Measurements from ENCODE around the gene STIMATE. TPM values are rescaled to one million over a fixed set of nuclear protein-coding genes. Genes with fewer than 3 reads are reported as not detected.

Gene STIMATE
- polyA plus RNA-seq, 1 experiment, result 10.0 TPM

- H3K27me3 ChIP-seq (ENCODE audit: control insufficient read depth, insufficient read depth, low read length), result no peaks in the 10 kb centered on the region
- ChIA-PET POLR2A (no interaction called here), CTCF (no interaction called here)
- TF ChIP-seq, protein P1, sequence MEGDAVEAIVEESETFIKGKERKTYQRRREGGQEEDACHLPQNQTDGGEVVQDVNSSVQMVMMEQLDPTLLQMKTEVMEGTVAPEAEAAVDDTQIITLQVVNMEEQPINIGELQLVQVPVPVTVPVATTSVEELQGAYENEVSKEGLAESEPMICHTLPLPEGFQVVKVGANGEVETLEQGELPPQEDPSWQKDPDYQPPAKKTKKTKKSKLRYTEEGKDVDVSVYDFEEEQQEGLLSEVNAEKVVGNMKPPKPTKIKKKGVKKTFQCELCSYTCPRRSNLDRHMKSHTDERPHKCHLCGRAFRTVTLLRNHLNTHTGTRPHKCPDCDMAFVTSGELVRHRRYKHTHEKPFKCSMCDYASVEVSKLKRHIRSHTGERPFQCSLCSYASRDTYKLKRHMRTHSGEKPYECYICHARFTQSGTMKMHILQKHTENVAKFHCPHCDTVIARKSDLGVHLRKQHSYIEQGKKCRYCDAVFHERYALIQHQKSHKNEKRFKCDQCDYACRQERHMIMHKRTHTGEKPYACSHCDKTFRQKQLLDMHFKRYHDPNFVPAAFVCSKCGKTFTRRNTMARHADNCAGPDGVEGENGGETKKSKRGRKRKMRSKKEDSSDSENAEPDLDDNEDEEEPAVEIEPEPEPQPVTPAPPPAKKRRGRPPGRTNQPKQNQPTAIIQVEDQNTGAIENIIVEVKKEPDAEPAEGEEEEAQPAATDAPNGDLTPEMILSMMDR (IDR thresholded peaks at IDR 0.05; ENCODE audit: low read depth, low read length), result no peak
- H3K27ac ChIP-seq (ENCODE audit: low read depth, low read length), result no peak overlapping the region
- no peak overlapping the region for H3K4me3 ChIP-seq (ENCODE audit: low read depth, low read length)
- no peaks in the 10 kb centered on the region for H3K9me3 ChIP-seq (ENCODE audit: control insufficient read depth, insufficient read depth, low read length)
- no peak for DNase-seq (ENCODE audit: low read depth, low spot score)
Observed at GRCh38 chr3:52856666-52857065, 40.7 kb downstream of the STIMATE start.

GRCh38 chr3:52854013-52854412 lies 43.3 kb downstream of the STIMATE start:
- TF ChIP-seq, protein P1 (IDR thresholded peaks at IDR 0.05; ENCODE audit: low read depth, low read length), result no peak
- H3K9me3 ChIP-seq (ENCODE audit: control insufficient read depth, insufficient read depth, low read length), result no peaks in the 10 kb centered on the region
- no peaks in the 10 kb centered on the region for H3K27me3 ChIP-seq (ENCODE audit: control insufficient read depth, insufficient read depth, low read length)
- H3K4me3 ChIP-seq (ENCODE audit: low read depth, low read length), result no peak overlapping the region
- POLR2A ChIA-PET, result no interaction called here
- peak overlapping the region; percentile 12 for H3K27ac ChIP-seq (ENCODE audit: low read depth, low read length)
- CTCF ChIA-PET, result interaction anchor here (3.3 kb wide), 1 partner anchor 81 kb away, joined by 21 read pairs; no protein-coding TSS in a partner anchor
- DNase-seq (ENCODE audit: low read depth, low spot score), result no peak

- TF ChIP-seq, protein P1 (IDR thresholded peaks at IDR 0.05; ENCODE audit: low read depth, low read length), result no peak
- Histone ChIP-seq H3K4me3 (ENCODE audit: low read depth, low read length) (no peak overlapping the region), H3K27ac (ENCODE audit: low read depth, low read length) (no peak overlapping the region), H3K27me3 (ENCODE audit: control insufficient read depth, insufficient read depth, low read length) (no peaks in the 10 kb centered on the region), H3K9me3 (ENCODE audit: control insufficient read depth, insufficient read depth, low read length) (no peaks in the 10 kb centered on the region)
- POLR2A ChIA-PET, result interaction anchor here (0.5 kb wide), 1 partner anchor 12 kb away, joined by 3 read pairs; no protein-coding TSS in a partner anchor
- CTCF ChIA-PET, result interaction anchor here (0.7 to 3.3 kb wide), 4 partner anchors 82 to 219 kb away, joined by 3 to 21 read pairs (median 4); no protein-coding TSS in a partner anchor
- DNase-seq (ENCODE audit: low read depth, low spot score), result no peak
Observed at GRCh38 chr3:52852419-52852818, 44.9 kb downstream of the STIMATE start.

DNA sequence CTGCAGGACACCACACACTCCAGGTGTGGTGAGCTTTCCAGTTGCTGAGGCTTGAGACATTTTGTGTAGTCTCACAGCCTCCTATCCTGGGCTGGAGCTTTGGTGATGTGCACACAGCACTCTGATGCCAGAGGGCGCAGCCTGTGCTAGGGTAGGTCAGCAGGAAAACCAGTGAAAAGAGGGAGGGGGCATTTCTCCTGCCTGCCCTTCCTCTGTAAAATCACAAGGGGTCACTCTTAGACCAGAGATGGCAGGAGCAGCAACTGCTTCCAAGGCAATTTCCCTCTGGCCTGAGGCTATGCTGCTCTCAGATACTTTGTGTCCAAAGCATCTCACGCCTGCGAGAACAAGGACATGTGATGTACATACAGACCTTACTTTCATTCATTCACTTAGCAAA lies 46.0 kb downstream of the STIMATE start:
- ChIA-PET POLR2A (no interaction called here), CTCF (interaction anchor here (0.7 to 1.8 kb wide), 8 partner anchors 16 to 259 kb away, joined by 3 to 9 read pairs (median 4); partner anchors contain the start of gene MUSTN1)
- TF ChIP-seq, protein P1 (IDR thresholded peaks at IDR 0.05; ENCODE audit: low read depth, low read length), result peak; percentile 80
- Histone ChIP-seq H3K4me3 (ENCODE audit: low read depth, low read length) (no peak overlapping the region), H3K27ac (ENCODE audit: low read depth, low read length) (no peak overlapping the region), H3K9me3 (ENCODE audit: control insufficient read depth, insufficient read depth, low read length) (no peaks in the 10 kb centered on the region), H3K27me3 (ENCODE audit: control insufficient read depth, insufficient read depth, low read length) (no peaks in the 10 kb centered on the region)
- DNase-seq (ENCODE audit: low read depth, low spot score), result peak; percentile 37

- Histone ChIP-seq H3K27ac (ENCODE audit: low read depth, low read length) (no peak overlapping the region), H3K4me3 (ENCODE audit: low read depth, low read length) (no peak overlapping the region), H3K27me3 (ENCODE audit: control insufficient read depth, insufficient read depth, low read length) (no peaks in the 10 kb centered on the region), H3K9me3 (ENCODE audit: control insufficient read depth, insufficient read depth, low read length) (no peaks in the 10 kb centered on the region)
- no peak for DNase-seq (ENCODE audit: low read depth, low spot score)
- POLR2A ChIA-PET, result no interaction called here
- TF ChIP-seq, protein P1 (IDR thresholded peaks at IDR 0.05; ENCODE audit: low read depth, low read length), result no peak
- CTCF ChIA-PET, result interaction anchor here (1.3 to 1.8 kb wide), 3 partner anchors 23 to 107 kb away, joined by 4 to 9 read pairs (median 4); no protein-coding TSS in a partner anchor
Observed at GRCh38 chr3:52849656-52850055, 47.7 kb downstream of the STIMATE start.
